ENCODE data around the gene CMTM3. TPM values are rescaled to one million over a fixed set of nuclear protein-coding genes. Genes with fewer than 3 reads are reported as not detected.

Gene CMTM3
- total and polyA plus RNA-seq, 9 of the 15 experiments (the other 6 are each of a cell fraction or from before 2014, with no cell fraction given), result 4.6 to 33.4 (median 17.5) TPM

DNA sequence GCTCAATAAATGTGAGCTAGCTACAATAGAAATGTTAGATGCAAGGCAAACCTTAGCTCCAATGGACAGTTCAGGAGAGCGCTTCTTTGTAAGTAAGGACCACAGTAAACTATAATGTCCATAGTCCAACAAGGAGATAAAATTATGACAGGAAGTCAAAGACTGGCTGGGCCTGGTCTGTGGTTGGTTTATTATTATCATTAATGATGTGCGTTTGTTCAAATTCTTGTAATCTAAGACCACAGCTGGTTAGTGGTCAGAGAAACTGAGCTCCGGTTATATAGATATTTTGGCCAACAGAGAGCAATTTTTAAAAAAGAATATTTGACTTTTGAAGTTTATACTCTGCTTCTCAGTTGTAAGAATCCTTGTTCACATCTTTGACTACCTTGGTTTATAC, 30.0 kb upstream of the CMTM3 start (continued):
- TF ChIP-seq, protein P1, sequence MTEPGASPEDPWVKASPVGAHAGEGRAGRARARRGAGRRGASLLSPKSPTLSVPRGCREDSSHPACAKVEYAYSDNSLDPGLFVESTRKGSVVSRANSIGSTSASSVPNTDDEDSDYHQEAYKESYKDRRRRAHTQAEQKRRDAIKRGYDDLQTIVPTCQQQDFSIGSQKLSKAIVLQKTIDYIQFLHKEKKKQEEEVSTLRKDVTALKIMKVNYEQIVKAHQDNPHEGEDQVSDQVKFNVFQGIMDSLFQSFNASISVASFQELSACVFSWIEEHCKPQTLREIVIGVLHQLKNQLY (CRISPR knock-in tag; conservative IDR thresholded peaks at IDR 0.05), result no peak
- TF ChIP-seq NBN (IDR thresholded peaks at IDR 0.05; ENCODE audit: low read depth), result no peak

DNA sequence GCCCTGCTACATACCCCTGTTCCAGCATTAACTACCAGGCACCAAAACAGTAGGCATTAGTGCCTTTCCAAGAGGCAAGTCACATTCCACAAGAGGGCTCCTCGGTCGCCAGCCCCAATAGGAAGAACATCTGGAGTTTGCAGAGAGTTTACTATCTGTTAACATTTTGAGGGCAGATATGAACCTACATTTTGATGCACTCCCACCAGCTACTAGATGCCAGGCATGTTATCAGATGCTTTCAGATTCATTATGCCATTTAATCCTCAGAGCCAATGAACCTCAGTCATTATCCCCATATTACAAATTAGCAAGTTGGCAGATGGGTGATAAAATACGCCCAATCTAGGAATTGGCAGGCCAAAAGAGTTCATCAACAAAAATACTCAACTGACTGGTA, 29.4 kb upstream of the CMTM3 start:
- intact Hi-C loops (cut with micrococcal nuclease), result no loop called here
- Histone ChIP-seq H3K27ac (ENCODE audit: extremely low read depth, low read depth, low read length) (no peak overlapping the region), H3K9me1 (ENCODE audit: control insufficient read depth, insufficient read depth, low read length) (no peaks in the 10 kb centered on the region), H3K27me3 (ENCODE audit: control insufficient read depth in 2 of 2, insufficient read depth in 2 of 2, low read length in 2 of 2) (peaks cover 4 to 14% of the 10 kb centered on the region in 2 experiments; a peak in 4 of 5 replicates), H3K9ac (ENCODE audit: insufficient read depth in 1 of 2, low read depth in 2 of 2, low read length in 2 of 2) (no peak overlapping the region), H2AFZ (ENCODE audit: low read depth, low read length) (no peak overlapping the region), H3K4me2 (ENCODE audit: insufficient read depth, low read length) (no peak overlapping the region), H3K4me1 (replicated peaks in 1 of 2; ENCODE audit: control insufficient read depth in 2 of 2, insufficient read depth in 2 of 2, low read length in 2 of 2) (peaks cover 13 to 15% of the 10 kb centered on the region in 2 experiments), H3K79me2 (ENCODE audit: control insufficient read depth, insufficient read depth, low read length) (no peaks in the 10 kb centered on the region), H3K36me3 (ENCODE audit: control insufficient read depth, insufficient read depth, low read length) (no peaks in the 10 kb centered on the region), H4K20me1 (replicated peaks; ENCODE audit: control insufficient read depth, insufficient read depth, low read length) (no peaks in the 10 kb centered on the region), H3K4me3 (no peak overlapping the region), H3K9me3 (replicated peaks; ENCODE audit: control insufficient read depth, insufficient read depth, low read depth, low read length) (no peaks in the 10 kb centered on the region)
- TF ChIP-seq, protein P2, sequence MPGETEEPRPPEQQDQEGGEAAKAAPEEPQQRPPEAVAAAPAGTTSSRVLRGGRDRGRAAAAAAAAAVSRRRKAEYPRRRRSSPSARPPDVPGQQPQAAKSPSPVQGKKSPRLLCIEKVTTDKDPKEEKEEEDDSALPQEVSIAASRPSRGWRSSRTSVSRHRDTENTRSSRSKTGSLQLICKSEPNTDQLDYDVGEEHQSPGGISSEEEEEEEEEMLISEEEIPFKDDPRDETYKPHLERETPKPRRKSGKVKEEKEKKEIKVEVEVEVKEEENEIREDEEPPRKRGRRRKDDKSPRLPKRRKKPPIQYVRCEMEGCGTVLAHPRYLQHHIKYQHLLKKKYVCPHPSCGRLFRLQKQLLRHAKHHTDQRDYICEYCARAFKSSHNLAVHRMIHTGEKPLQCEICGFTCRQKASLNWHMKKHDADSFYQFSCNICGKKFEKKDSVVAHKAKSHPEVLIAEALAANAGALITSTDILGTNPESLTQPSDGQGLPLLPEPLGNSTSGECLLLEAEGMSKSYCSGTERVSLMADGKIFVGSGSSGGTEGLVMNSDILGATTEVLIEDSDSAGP (CRISPR knock-in tag; IDR thresholded peaks at IDR 0.05), result no peak
- TF ChIP-seq ZNF133 (CRISPR knock-in tag; IDR thresholded peaks at IDR 0.05), result no peak
- no peak for TF ChIP-seq SMARCB1 (IDR thresholded peaks at IDR 0.05; ENCODE audit: insufficient read length, low read depth)
- no peak for TF ChIP-seq FOXK1 (CRISPR knock-in tag; IDR thresholded peaks at IDR 0.05; ENCODE audit: borderline replicate concordance)
- TF ChIP-seq GABPB1 (CRISPR knock-in tag; IDR thresholded peaks at IDR 0.05), result no peak
- TF ChIP-seq, protein P3, sequence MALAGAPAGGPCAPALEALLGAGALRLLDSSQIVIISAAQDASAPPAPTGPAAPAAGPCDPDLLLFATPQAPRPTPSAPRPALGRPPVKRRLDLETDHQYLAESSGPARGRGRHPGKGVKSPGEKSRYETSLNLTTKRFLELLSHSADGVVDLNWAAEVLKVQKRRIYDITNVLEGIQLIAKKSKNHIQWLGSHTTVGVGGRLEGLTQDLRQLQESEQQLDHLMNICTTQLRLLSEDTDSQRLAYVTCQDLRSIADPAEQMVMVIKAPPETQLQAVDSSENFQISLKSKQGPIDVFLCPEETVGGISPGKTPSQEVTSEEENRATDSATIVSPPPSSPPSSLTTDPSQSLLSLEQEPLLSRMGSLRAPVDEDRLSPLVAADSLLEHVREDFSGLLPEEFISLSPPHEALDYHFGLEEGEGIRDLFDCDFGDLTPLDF (CRISPR knock-in tag; IDR thresholded peaks at IDR 0.05), result no peak
- no peak for TF ChIP-seq ZBTB17 (CRISPR knock-in tag; IDR thresholded peaks at IDR 0.05)
- ChIA-PET POLR2A (interaction anchor here (0.6 kb wide), 1 partner anchor 706 kb away, joined by 3 read pairs; no protein-coding TSS in a partner anchor), CTCF (ENCODE audit: low intra/inter-chr PET ratio) (no interaction called here)
- ATAC-seq (no peak), FAIRE-seq (no peak), DNase-seq (ENCODE audit: extremely low read depth in 1 of 4, low spot score in 3 of 4) (no peak)
- no TSS peak for BruUV-seq (replicated peaks)
- in situ Hi-C loops (cut with MboI), result no loop called here
- WGBS (ENCODE audit: insufficient coverage, low coverage, missing lambda C conversion rate), result 71% methylated on average over 3 of the region's 3 CpGs
